Hindlimb muscle (tissue), 1 donor: ENCODE measurements around the gene CELF2. TPM values are rescaled to one million over a fixed set of nuclear protein-coding genes. Genes with fewer than 3 reads are reported as not detected.

ENCODE experiments used
- DNase-seq: peaks from one replicate; pipeline ENCODE4 v3.0.0-alpha.2; 2013
- polyA plus RNA-seq: library from polyadenylated mRNA; unstranded; fragments of 120-200 nt; gene quantifications from one replicate; pipeline ENCODE4 v1.2.1, GENCODE V29; 2013; ENCODE audit not compliant: insufficient read length

The CELF2 gene
- polyA plus RNA-seq, 1 donor = 90.1 TPM

GRCh38 chr10:11138314-11139033, 120.8 kb downstream of the CELF2 start:
- DNase-seq = no peak

- DNase-seq = no peak
These were observed 123.3 kb downstream of the CELF2 start for GRCh38 chr10:11140963-11141362.

GRCh38 chr10:11141571-11142091, 124.0 kb downstream of the CELF2 start:
- no peak for DNase-seq

GRCh38 chr10:11142777-11143176, 125.1 kb downstream of the CELF2 start:
- DNase-seq = no peak

GRCh38 chr10:11143242-11143641, 125.6 kb downstream of the CELF2 start:
- no peak for DNase-seq

- DNase-seq = no peak
These were observed 127.2 kb downstream of the CELF2 start for GRCh38 chr10:11144626-11145494.

GRCh38 chr10:11145495-11145855, 127.8 kb downstream of the CELF2 start:
- DNase-seq = no peak

GRCh38 chr10:11146402-11147171, 128.9 kb downstream of the CELF2 start:
- no peak for DNase-seq

- no peak for DNase-seq
These were observed 130.1 kb downstream of the CELF2 start for GRCh38 chr10:11147722-11148121.

- DNase-seq = no peak
These were observed 130.7 kb downstream of the CELF2 start for GRCh38 chr10:11148142-11149028.

- no peak for DNase-seq
These were observed 132.1 kb downstream of the CELF2 start for GRCh38 chr10:11149807-11150141.

GRCh38 chr10:11150231-11150731, 132.6 kb downstream of the CELF2 start:
- no peak for DNase-seq

- DNase-seq = no peak
These were observed 133.3 kb downstream of the CELF2 start for GRCh38 chr10:11150879-11151415.

GRCh38 chr10:11152801-11153200, 135.1 kb downstream of the CELF2 start:
- no peak for DNase-seq

- DNase-seq = no peak
These were observed 135.6 kb downstream of the CELF2 start for GRCh38 chr10:11153245-11153644.

- no peak for DNase-seq
These were observed 136.1 kb downstream of the CELF2 start for GRCh38 chr10:11153766-11154165.

- DNase-seq = no peak
These were observed 136.7 kb downstream of the CELF2 start for GRCh38 chr10:11154333-11154732.

- no peak for DNase-seq
These were observed 137.3 kb downstream of the CELF2 start for GRCh38 chr10:11154849-11155498.

GRCh38 chr10:11156480-11156879, 138.8 kb downstream of the CELF2 start:
- no peak for DNase-seq

GRCh38 chr10:11157292-11158076, 139.8 kb downstream of the CELF2 start:
- DNase-seq = no peak
